ENCODE data around the gene KRT26.

- TF ChIP-seq NRF1 (conservative IDR thresholded peaks at IDR 0.05; ENCODE audit: low read depth, low read length), result no peak
- TF ChIP-seq RAD21 (IDR thresholded peaks at IDR 0.05; ENCODE audit: insufficient read depth, low read depth, low read length), result no peak
- TF ChIP-seq CTCF (IDR thresholded peaks at IDR 0.05 in 2 of 3, conservative IDR thresholded peaks at IDR 0.05 in 1 of 3; ENCODE audit: control insufficient read depth in 2 of 3, extremely low read depth in 1 of 3, insufficient read depth in 1 of 3, low read depth in 3 of 3, low read length in 3 of 3), result no peak
- no peak for TF ChIP-seq USF2 (IDR thresholded peaks at IDR 0.05; ENCODE audit: borderline replicate concordance, low read depth, low read length)
These were observed 10.4 kb upstream of the KRT26 start, which contains the start of gene KRT27 for GRCh38 chr17:40782450-40782849.

All from GM12878 (cell line).